H9 (cell line): ENCODE results near the gene BBS4. TPM values are rescaled to one million over a fixed set of nuclear protein-coding genes. Genes with fewer than 3 reads are reported as not detected.
"Not testable (repeated sequence)": the region's sequence is repeated elsewhere in the genome, so short reads cannot be mapped to it uniquely, and the experiment has no call there.

Source experiments
- DNase-seq: peaks from one replicate; pipeline ENCODE4 v3.0.0-alpha.2; 2017
- H2AFZ ChIP-seq: one replicate; pipeline ENCODE4 v1.6.1; 2013; ENCODE audit warnings: mild to moderate bottlenecking, low read length, control low read depth, moderate library complexity
- H2AK5ac ChIP-seq: 2 replicates; pipeline ENCODE4 v1.6.1; 2013; ENCODE audit warnings: low read length, control low read depth, mixed read lengths; ENCODE audit not compliant: insufficient read length
- H2BK120ac ChIP-seq: one replicate; pipeline ENCODE4 v1.6.1; 2013; ENCODE audit warnings: low read depth, mild to moderate bottlenecking, low read length, control low read depth, inconsistent platforms; ENCODE audit not compliant: poor library complexity, severe bottlenecking
- H2BK12ac ChIP-seq: 2 replicates; pipeline ENCODE4 v1.6.1; 2013; ENCODE audit warnings: low read length, control low read depth, mixed read lengths, low read depth; ENCODE audit not compliant: insufficient read length
- H2BK15ac ChIP-seq: 2 replicates; pipeline ENCODE4 v1.6.1; 2013; ENCODE audit warnings: low read depth, low read length, control low read depth
- H2BK20ac ChIP-seq: one replicate; pipeline ENCODE4 v1.6.1; 2013; ENCODE audit warnings: low read depth, mild to moderate bottlenecking, low read length, control low read depth, inconsistent platforms; ENCODE audit not compliant: poor library complexity, severe bottlenecking
- H2BK5ac ChIP-seq: 2 replicates; pipeline ENCODE4 v1.6.1; 2013; ENCODE audit warnings: low read length, control low read depth, mixed read lengths; ENCODE audit not compliant: insufficient read length
- H3K14ac ChIP-seq: 2 replicates; pipeline ENCODE4 v1.6.1; 2013; ENCODE audit warnings: low read length, control low read depth; ENCODE audit not compliant: insufficient read depth
- H3K18ac ChIP-seq: 2 replicates; pipeline ENCODE4 v1.6.1; 2013; ENCODE audit warnings: low read depth, mild to moderate bottlenecking, mixed read lengths, low read length, control low read depth; ENCODE audit not compliant: insufficient read length
- H3K23ac ChIP-seq: 2 replicates; pipeline ENCODE4 v1.6.1; 2013; ENCODE audit warnings: low read length, control low read depth, mixed read lengths, low read depth; ENCODE audit not compliant: insufficient read length
- H3K23me2 ChIP-seq: 2 replicates; pipeline ENCODE4 v1.6.1; 2013; ENCODE audit warnings: low read depth, mild to moderate bottlenecking, mixed read lengths, low read length, control low read depth; ENCODE audit not compliant: insufficient read length, poor library complexity, severe bottlenecking
- H3K27ac ChIP-seq: 2 replicates; pipeline ENCODE4 v1.5.1; 2013; ENCODE audit warnings: low read length, control low read depth, mixed read lengths, low read depth; ENCODE audit not compliant: insufficient read length
- H3K27me3 ChIP-seq: 2 replicates; pipeline ENCODE4 v1.6.1; 2013; ENCODE audit warnings: low read length, control low read depth, inconsistent platforms; ENCODE audit not compliant: insufficient read depth
- H3K4ac ChIP-seq: 2 replicates; pipeline ENCODE4 v1.6.1; 2013; ENCODE audit warnings: low read depth, mild to moderate bottlenecking, control low read depth, inconsistent platforms, low read length, moderate library complexity
- H3K4me1 ChIP-seq: 2 replicates; pipeline ENCODE4 v1.6.1; 2013; ENCODE audit warnings: low read length, control low read depth, inconsistent platforms; ENCODE audit not compliant: insufficient read depth
- H3K4me2 ChIP-seq: 2 replicates; pipeline ENCODE4 v1.6.1; 2013; ENCODE audit warnings: low read length, control low read depth, mixed read lengths; ENCODE audit not compliant: insufficient read length, insufficient read depth
- H3K56ac ChIP-seq: 2 replicates; pipeline ENCODE4 v1.6.1; 2013; ENCODE audit warnings: low read depth, mild to moderate bottlenecking, mixed read lengths, low read length, control low read depth; ENCODE audit not compliant: insufficient read length
- H3K79me1 ChIP-seq: 2 replicates; pipeline ENCODE4 v1.6.1; 2013; ENCODE audit warnings: low read depth, mild to moderate bottlenecking, moderate library complexity, low read length, control low read depth, inconsistent platforms; ENCODE audit not compliant: insufficient read depth, poor library complexity, severe bottlenecking
- H3K79me2 ChIP-seq: 2 replicates; pipeline ENCODE4 v1.6.1; 2013; ENCODE audit warnings: low read length, control low read depth, inconsistent platforms; ENCODE audit not compliant: insufficient read depth
- H3K9ac ChIP-seq: 2 replicates; pipeline ENCODE4 v1.6.1; 2013; ENCODE audit warnings: low read length, control low read depth, mixed read lengths; ENCODE audit not compliant: insufficient read length; ENCODE audit errors: extremely low read depth
- H3K9me3 ChIP-seq: one replicate; pipeline ENCODE4 v1.6.1; 2013; ENCODE audit warnings: low read depth, low read length, inconsistent platforms; ENCODE audit not compliant: control insufficient read depth
- H3T11ph ChIP-seq: one replicate; pipeline ENCODE4 v1.6.1; 2013; ENCODE audit warnings: mild to moderate bottlenecking, low read length, control low read depth, inconsistent platforms
- H4K20me1 ChIP-seq: one replicate; pipeline ENCODE4 v1.6.1; 2013; ENCODE audit not compliant: control insufficient read depth, insufficient read length, insufficient read depth
- H4K5ac ChIP-seq: 2 replicates; pipeline ENCODE4 v1.6.1; 2013; ENCODE audit warnings: low read depth, mild to moderate bottlenecking, mixed read lengths, low read length, control low read depth; ENCODE audit not compliant: insufficient read length
- H4K8ac ChIP-seq: replicated peaks from 2 replicates; pipeline ENCODE4 v1.6.1; 2013; ENCODE audit warnings: low read length, control low read depth, mixed read lengths, low read depth; ENCODE audit not compliant: insufficient read length
- H4K91ac ChIP-seq: 2 replicates; pipeline ENCODE4 v1.6.1; 2013; ENCODE audit warnings: low read depth, mild to moderate bottlenecking, moderate library complexity, mixed read lengths, low read length, control low read depth; ENCODE audit not compliant: insufficient read length
- H3K27ac Mint-ChIP-seq, 3 experiments: 2 replicates in 2 of 3; 3 replicates in 1 of 3; pipeline ENCODE4 v1.8.0; 2020 to 2021; ENCODE audit warnings: mixed read lengths in 3 of 3, mild to moderate bottlenecking in 1 of 3, moderate library complexity in 1 of 3
- H3K27me3 Mint-ChIP-seq: 2 replicates; pipeline ENCODE4 v1.8.0; 2021; ENCODE audit warnings: low read depth, mild to moderate bottlenecking, moderate library complexity, mixed read lengths
- H3K36me3 Mint-ChIP-seq, 3 experiments: 2 replicates in 2 of 3; 3 replicates in 1 of 3; pipeline ENCODE4 v1.8.0; 2020 to 2021; ENCODE audit warnings: low read depth in 3 of 3, mixed read lengths in 3 of 3; ENCODE audit not compliant: insufficient read depth in 1 of 3
- H3K4me1 Mint-ChIP-seq, 2 experiments: 2 replicates each; pipeline ENCODE4 v1.8.0; 2020; ENCODE audit warnings: mixed read lengths in 2 of 2
- H3K4me3 Mint-ChIP-seq, 2 experiments: 2 replicates in 1 of 2; 3 replicates in 1 of 2; pipeline ENCODE4 v1.8.0; 2020 to 2021; ENCODE audit warnings: mild to moderate bottlenecking in 2 of 2, mixed read lengths in 2 of 2, moderate library complexity in 1 of 2
- H3K9me3 Mint-ChIP-seq, 2 experiments: 2 replicates in 1 of 2; 3 replicates in 1 of 2; pipeline ENCODE4 v1.8.0; 2020; ENCODE audit warnings: mild to moderate bottlenecking in 2 of 2, mixed read lengths in 2 of 2, moderate library complexity in 1 of 2
- WGBS: extraction: QIAGEN DNeasy Blood & Tissue Kit; methylation state at CpG from one replicate; pipeline ENCODE4 v1.1.7; 2013; ENCODE audit warnings: missing lambda C conversion rate, low lambda C conversion rate, mixed read lengths; ENCODE audit not compliant: insufficient read length; ENCODE audit errors: extremely low coverage; 5-methylcytosine and 5-hydroxymethylcytosine counted together
- total RNA-seq: library from RNA; stranded (reverse); gene quantifications from 2 replicates; pipeline ENCODE4 v1.2.1, GENCODE V29; 2021

Gene BBS4
- total RNA-seq, 1 experiment from 2014 or later, result 27.3 TPM

GRCh38 chr15:72654397-72654796 is 31.6 kb upstream of the BBS4 start, which contains the start of gene GOLGA6B:
GOLGA6B (plus strand) TSS chr15:72654697; CDS start chr15:72654738, 41 bp downstream.
- not testable (repeated sequence) for DNase-seq

GRCh38 chr15:72656014-72656413 is 30.0 kb upstream of the BBS4 start:
- not testable (repeated sequence) for H3K9ac ChIP-seq, DNase-seq, H3K27ac ChIP-seq, H3K23ac ChIP-seq, H3K4me1 Mint-ChIP-seq, H3K4ac ChIP-seq, H3K79me1 ChIP-seq, H3K4me2 ChIP-seq, H4K5ac ChIP-seq, H4K91ac ChIP-seq, H3K4me1 ChIP-seq, H2BK15ac ChIP-seq, H3K23me2 ChIP-seq, H2BK5ac ChIP-seq, H2BK12ac ChIP-seq, H3K4me3 Mint-ChIP-seq, H3K27ac Mint-ChIP-seq, H3K36me3 Mint-ChIP-seq, H3K18ac ChIP-seq, H3K79me2 ChIP-seq, H2AK5ac ChIP-seq, H2BK120ac ChIP-seq, H3K9me3 Mint-ChIP-seq, H3K56ac ChIP-seq, H3K27me3 Mint-ChIP-seq, H2BK20ac ChIP-seq, H3K14ac ChIP-seq, H2AFZ ChIP-seq, H3K27me3 ChIP-seq, H3K9me3 ChIP-seq, H4K8ac ChIP-seq, H4K20me1 ChIP-seq, H3T11ph ChIP-seq
- WGBS, result no CpG with 5 or more reads among the region's 3 CpGs

More at GRCh38 chr15:72654397-72654796, 31.6 kb upstream of the BBS4 start, which contains the start of gene GOLGA6B:
- not testable (repeated sequence) for H3K79me1 ChIP-seq, H4K20me1 ChIP-seq, H3K23me2 ChIP-seq, H3K79me2 ChIP-seq, H2BK120ac ChIP-seq, H3K4me1 ChIP-seq, H3T11ph ChIP-seq, H2BK12ac ChIP-seq, H4K8ac ChIP-seq, H4K5ac ChIP-seq, H2AFZ ChIP-seq, H3K56ac ChIP-seq, H3K4me2 ChIP-seq, H3K4me3 Mint-ChIP-seq, H3K4me1 Mint-ChIP-seq, H4K91ac ChIP-seq, H2BK5ac ChIP-seq, H3K18ac ChIP-seq, H2AK5ac ChIP-seq, H3K36me3 Mint-ChIP-seq, H3K23ac ChIP-seq, H3K9ac ChIP-seq, H3K9me3 ChIP-seq, H3K14ac ChIP-seq, H3K27ac Mint-ChIP-seq, H2BK20ac ChIP-seq, H2BK15ac ChIP-seq, H3K27ac ChIP-seq, H3K4ac ChIP-seq, H3K9me3 Mint-ChIP-seq, H3K27me3 Mint-ChIP-seq, H3K27me3 ChIP-seq
- no CpG with 5 or more reads among the region's 7 CpGs for WGBS
